Measurements from ENCODE around the gene CNTNAP1.
"Not testable (repeated sequence)": the region's sequence is repeated elsewhere in the genome, so short reads cannot be mapped to it uniquely, and the experiment has no call there.

GRCh38 chr17:42659932-42660274 is 22.4 kb upstream of the CNTNAP1 start:
- TF ChIP-seq TAF1 (IDR thresholded peaks at IDR 0.05; ENCODE audit: low read depth, low read length); POLR2AphosphoS5 (IDR thresholded peaks at IDR 0.05; ENCODE audit: low read depth, low read length); POLR2A (IDR thresholded peaks at IDR 0.05; ENCODE audit: low read depth, low read length); PAX5 (IDR thresholded peaks at IDR 0.05; ENCODE audit: insufficient read depth, low read length, severe bottlenecking): not testable (repeated sequence)

Measured in GM12891 (cell line).